ENCODE results near the gene UPK3A.
"Not testable (repeated sequence)": the region's sequence is repeated elsewhere in the genome, so short reads cannot be mapped to it uniquely, and the experiment has no call there.

The UPK3A gene

GRCh38 chr22:45272498-45272897 lies 12.3 kb upstream of the UPK3A start:
- no peak for DNase-seq (ENCODE audit: low read depth, low spot score)
- H3K9ac ChIP-seq (ENCODE audit: insufficient read length) = no peak overlapping the region
- H3K36me3 ChIP-seq (ENCODE audit: insufficient read depth, low read length) = no peaks in the 10 kb centered on the region
- no peaks in the 10 kb centered on the region for H3K9me3 ChIP-seq (ENCODE audit: low read depth, low read length)
- no peak overlapping the region for H3K4me3 ChIP-seq
- TF ChIP-seq EZH2 (IDR thresholded peaks at IDR 0.05) (no peak), FOXP2 (optimal IDR thresholded peaks at IDR 0.05; ENCODE audit: control extremely low read depth, extremely low read length, insufficient read depth) (no peak), POLR2AphosphoS5 (IDR thresholded peaks at IDR 0.05; ENCODE audit: borderline replicate concordance, low read depth, low read length) (no peak)
- no peak overlapping the region for H3K27ac ChIP-seq

GRCh38 chr22:45273452-45274075 lies 11.2 kb upstream of the UPK3A start:
- H3K9me3 ChIP-seq (ENCODE audit: low read depth, low read length) = no peaks in the 10 kb centered on the region
- no peak overlapping the region for H3K4me3 ChIP-seq
- no peaks in the 10 kb centered on the region for H3K36me3 ChIP-seq (ENCODE audit: insufficient read depth, low read length)
- H3K9ac ChIP-seq (ENCODE audit: insufficient read length) = no peak overlapping the region
- TF ChIP-seq POLR2AphosphoS5 (IDR thresholded peaks at IDR 0.05; ENCODE audit: borderline replicate concordance, low read depth, low read length) (no peak), FOXP2 (optimal IDR thresholded peaks at IDR 0.05; ENCODE audit: control extremely low read depth, extremely low read length, insufficient read depth) (no peak), EZH2 (IDR thresholded peaks at IDR 0.05) (no peak)
- no peak overlapping the region for H3K27ac ChIP-seq
- no peak for DNase-seq (ENCODE audit: low read depth, low spot score)

GRCh38 chr22:45276507-45277105 lies 8.1 kb upstream of the UPK3A start:
- Histone ChIP-seq H3K36me3 (ENCODE audit: insufficient read depth, low read length) (no peaks in the 10 kb centered on the region), H3K9me3 (ENCODE audit: low read depth, low read length) (no peaks in the 10 kb centered on the region), H3K4me3 (no peak overlapping the region), H3K9ac (ENCODE audit: insufficient read length) (no peak overlapping the region), H3K27ac (no peak overlapping the region)
- DNase-seq (ENCODE audit: low read depth, low spot score) = no peak
- no peak for TF ChIP-seq FOXP2 (optimal IDR thresholded peaks at IDR 0.05; ENCODE audit: control extremely low read depth, extremely low read length, insufficient read depth)
- no peak for TF ChIP-seq POLR2AphosphoS5 (IDR thresholded peaks at IDR 0.05; ENCODE audit: borderline replicate concordance, low read depth, low read length)
- TF ChIP-seq EZH2 (IDR thresholded peaks at IDR 0.05) = no peak

- H3K4me3 ChIP-seq; H3K9ac ChIP-seq (ENCODE audit: insufficient read length); H3K27ac ChIP-seq; H3K36me3 ChIP-seq (ENCODE audit: insufficient read depth, low read length); DNase-seq (ENCODE audit: low read depth, low spot score); H3K9me3 ChIP-seq (ENCODE audit: low read depth, low read length): not testable (repeated sequence)
These were observed 7.0 kb upstream of the UPK3A start for GRCh38 chr22:45277720-45278119.

GRCh38 chr22:45278125-45278524 lies 6.6 kb upstream of the UPK3A start:
- Histone ChIP-seq H3K27ac (no peak overlapping the region), H3K9ac (ENCODE audit: insufficient read length) (no peak overlapping the region), H3K9me3 (ENCODE audit: low read depth, low read length) (no peaks in the 10 kb centered on the region), H3K4me3 (no peak overlapping the region), H3K36me3 (ENCODE audit: insufficient read depth, low read length) (no peaks in the 10 kb centered on the region)
- TF ChIP-seq FOXP2 (optimal IDR thresholded peaks at IDR 0.05; ENCODE audit: control extremely low read depth, extremely low read length, insufficient read depth) (no peak), EZH2 (IDR thresholded peaks at IDR 0.05) (no peak), POLR2AphosphoS5 (IDR thresholded peaks at IDR 0.05; ENCODE audit: borderline replicate concordance, low read depth, low read length) (no peak)
- no peak for DNase-seq (ENCODE audit: low read depth, low spot score)

- H3K9me3 ChIP-seq (ENCODE audit: low read depth, low read length) = no peaks in the 10 kb centered on the region
- H3K4me3 ChIP-seq = no peak overlapping the region
- DNase-seq (ENCODE audit: low read depth, low spot score) = no peak
- no peak overlapping the region for H3K27ac ChIP-seq
- TF ChIP-seq FOXP2 (optimal IDR thresholded peaks at IDR 0.05; ENCODE audit: control extremely low read depth, extremely low read length, insufficient read depth) (no peak), EZH2 (IDR thresholded peaks at IDR 0.05) (no peak), POLR2AphosphoS5 (IDR thresholded peaks at IDR 0.05; ENCODE audit: borderline replicate concordance, low read depth, low read length) (no peak)
- H3K9ac ChIP-seq (ENCODE audit: insufficient read length) = no peak overlapping the region
- no peaks in the 10 kb centered on the region for H3K36me3 ChIP-seq (ENCODE audit: insufficient read depth, low read length)
These were observed 4.2 kb upstream of the UPK3A start for GRCh38 chr22:45280587-45280980.

GRCh38 chr22:45281010-45281409 lies 3.7 kb upstream of the UPK3A start:
- no peak for DNase-seq (ENCODE audit: low read depth, low spot score)
- no peak overlapping the region for H3K4me3 ChIP-seq
- TF ChIP-seq POLR2AphosphoS5 (IDR thresholded peaks at IDR 0.05; ENCODE audit: borderline replicate concordance, low read depth, low read length) = no peak
- no peak for TF ChIP-seq FOXP2 (optimal IDR thresholded peaks at IDR 0.05; ENCODE audit: control extremely low read depth, extremely low read length, insufficient read depth)
- no peak for TF ChIP-seq EZH2 (IDR thresholded peaks at IDR 0.05)
- H3K36me3 ChIP-seq (ENCODE audit: insufficient read depth, low read length) = no peaks in the 10 kb centered on the region
- H3K9ac ChIP-seq (ENCODE audit: insufficient read length) = no peak overlapping the region
- H3K27ac ChIP-seq = no peak overlapping the region
- no peaks in the 10 kb centered on the region for H3K9me3 ChIP-seq (ENCODE audit: low read depth, low read length)

GRCh38 chr22:45285263-45286058 lies 712 bp downstream of the UPK3A start:
- DNase-seq (ENCODE audit: low read depth, low spot score) = no peak
- no peak for TF ChIP-seq EZH2 (IDR thresholded peaks at IDR 0.05)
- TF ChIP-seq FOXP2 (optimal IDR thresholded peaks at IDR 0.05; ENCODE audit: control extremely low read depth, extremely low read length, insufficient read depth) = no peak
- no peak for TF ChIP-seq POLR2AphosphoS5 (IDR thresholded peaks at IDR 0.05; ENCODE audit: borderline replicate concordance, low read depth, low read length)
- Histone ChIP-seq H3K36me3 (ENCODE audit: insufficient read depth, low read length) (no peaks in the 10 kb centered on the region), H3K4me3 (no peak overlapping the region), H3K9ac (ENCODE audit: insufficient read length) (no peak overlapping the region), H3K9me3 (ENCODE audit: low read depth, low read length) (no peaks in the 10 kb centered on the region), H3K27ac (no peak overlapping the region)
